ENCODE measurements around the gene KLHL4.
"Not testable (repeated sequence)": the region's sequence is repeated elsewhere in the genome, so short reads cannot be mapped to it uniquely, and the experiment has no call there.

The KLHL4 gene

DNA sequence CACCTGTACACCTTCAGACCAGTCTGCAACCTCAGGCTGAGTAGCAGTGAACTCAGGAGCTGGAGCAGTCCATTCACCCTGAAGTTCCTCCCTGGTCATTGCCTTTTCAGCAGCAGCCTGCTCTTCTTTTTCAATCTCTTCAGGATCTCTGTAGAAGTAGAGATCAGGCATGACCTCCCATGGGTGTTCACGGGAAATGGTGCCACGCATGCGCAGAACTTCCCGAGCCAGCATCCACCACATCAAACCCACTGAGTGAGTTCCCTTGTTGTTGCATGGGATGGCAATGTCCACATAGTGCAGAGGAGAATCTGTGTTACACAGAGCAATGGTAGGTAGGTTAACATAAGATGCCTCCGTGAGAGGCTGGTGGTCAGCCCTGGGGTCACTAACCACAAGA is 185.9 kb downstream of the KLHL4 start:
- not testable (repeated sequence) for H3K4me2 ChIP-seq (ENCODE audit: low read length); H3K79me2 ChIP-seq (ENCODE audit: control insufficient read depth, insufficient read depth, low read length, poor library complexity); H3K4ac ChIP-seq (ENCODE audit: low read depth, low read length); H2BK12ac ChIP-seq (ENCODE audit: low read length); H3K79me1 ChIP-seq (ENCODE audit: low read length); H3K36me3 ChIP-seq (ENCODE audit: control insufficient read depth in 1 of 2, insufficient read depth in 2 of 2, low read length in 2 of 2); H3K4me3 ChIP-seq (ENCODE audit: low read depth, low read length); H4K8ac ChIP-seq (ENCODE audit: low read depth, low read length); H3K14ac ChIP-seq (ENCODE audit: low read length); DNase-seq; H2AFZ ChIP-seq (ENCODE audit: insufficient read depth, low read length, poor library complexity); H4K91ac ChIP-seq (ENCODE audit: low read depth, low read length); H2AK5ac ChIP-seq (ENCODE audit: low read length); H2BK5ac ChIP-seq (ENCODE audit: low read depth, low read length, poor library complexity); H3K27me3 ChIP-seq (ENCODE audit: insufficient read depth, low read length); H3K18ac ChIP-seq (ENCODE audit: low read length); H3K9ac ChIP-seq (ENCODE audit: low read length); H3K23ac ChIP-seq (ENCODE audit: low read length); H2BK120ac ChIP-seq (ENCODE audit: insufficient read depth, low read length, poor library complexity); H3K9me3 ChIP-seq (ENCODE audit: insufficient read depth, low read depth, low read length); H3K4me1 ChIP-seq (ENCODE audit: control insufficient read depth in 1 of 2, insufficient read depth in 2 of 2, low read length in 2 of 2); H3K27ac ChIP-seq (ENCODE audit: low read depth, low read length); H4K12ac ChIP-seq (ENCODE audit: low read depth, low read length)
- WGBS (ENCODE audit: extremely low coverage, insufficient coverage, insufficient read length), result no CpG with 5 or more reads among the region's 5 CpGs

- Histone ChIP-seq H4K12ac (ENCODE audit: low read depth, low read length) (no peak overlapping the region), H4K8ac (ENCODE audit: low read depth, low read length) (no peak overlapping the region), H3K27ac (ENCODE audit: low read depth, low read length) (no peak overlapping the region), H2AK5ac (ENCODE audit: low read length) (no peak overlapping the region), H3K14ac (ENCODE audit: low read length) (no peak overlapping the region), H2AFZ (ENCODE audit: insufficient read depth, low read length, poor library complexity) (no peak overlapping the region), H3K36me3 (ENCODE audit: control insufficient read depth in 1 of 2, insufficient read depth in 2 of 2, low read length in 2 of 2) (no peaks in the 10 kb centered on the region), H3K18ac (ENCODE audit: low read length) (no peak overlapping the region), H3K79me1 (ENCODE audit: low read length) (no peaks in the 10 kb centered on the region), H2BK5ac (ENCODE audit: low read depth, low read length, poor library complexity) (no peak overlapping the region), H3K4me2 (ENCODE audit: low read length) (no peak overlapping the region), H2BK120ac (ENCODE audit: insufficient read depth, low read length, poor library complexity) (no peak overlapping the region), H3K23ac (ENCODE audit: low read length) (no peak overlapping the region), H3K4me1 (ENCODE audit: control insufficient read depth in 1 of 2, insufficient read depth in 2 of 2, low read length in 2 of 2) (no peaks in the 10 kb centered on the region), H2BK12ac (ENCODE audit: low read length) (no peak overlapping the region), H3K4ac (ENCODE audit: low read depth, low read length) (no peak overlapping the region), H3K9me3 (ENCODE audit: insufficient read depth, low read depth, low read length) (peaks cover 5% of the 10 kb centered on the region), H3K9ac (ENCODE audit: low read length) (no peak overlapping the region), H4K91ac (ENCODE audit: low read depth, low read length) (no peak overlapping the region), H3K79me2 (ENCODE audit: control insufficient read depth, insufficient read depth, low read length, poor library complexity) (no peaks in the 10 kb centered on the region), H3K4me3 (ENCODE audit: low read depth, low read length) (no peak overlapping the region), H3K27me3 (ENCODE audit: insufficient read depth, low read length) (no peaks in the 10 kb centered on the region)
- WGBS (ENCODE audit: extremely low coverage, insufficient coverage, insufficient read length), result no CpG with 5 or more reads among the region's 2 CpGs
- DNase-seq, result no peak
These were observed 188.5 kb downstream of the KLHL4 start for GRCh38 chrX:87706134-87706533.

DNA sequence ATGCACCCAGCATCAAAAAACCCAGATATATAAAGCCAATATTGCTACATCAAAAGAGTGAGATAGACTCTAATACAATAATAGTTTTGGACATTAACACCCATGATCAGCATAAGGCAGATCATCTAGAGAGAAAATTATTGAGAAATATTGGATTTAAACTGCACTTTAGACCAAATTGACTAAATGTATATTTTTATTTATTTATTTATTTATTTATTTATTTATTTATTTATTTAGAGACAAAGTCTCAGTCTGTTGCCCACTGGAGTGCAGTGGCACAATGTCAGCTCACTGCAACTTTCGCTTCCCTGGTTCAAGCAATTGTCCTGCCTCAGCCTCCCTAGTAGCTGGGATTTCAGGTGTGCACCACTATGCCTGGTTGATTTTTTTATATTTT is 193.0 kb downstream of the KLHL4 start:
- no peak overlapping the region for H2BK5ac ChIP-seq (ENCODE audit: low read depth, low read length, poor library complexity)
- no peak overlapping the region for H3K18ac ChIP-seq (ENCODE audit: low read length)
- H4K8ac ChIP-seq (ENCODE audit: low read depth, low read length), result no peak overlapping the region
- H3K79me1 ChIP-seq (ENCODE audit: low read length), result no peaks in the 10 kb centered on the region
- H3K36me3 ChIP-seq (ENCODE audit: control insufficient read depth in 1 of 2, insufficient read depth in 2 of 2, low read length in 2 of 2), result no peaks in the 10 kb centered on the region
- no peak overlapping the region for H3K23ac ChIP-seq (ENCODE audit: low read length)
- no peak for DNase-seq
- H3K4ac ChIP-seq (ENCODE audit: low read depth, low read length), result no peak overlapping the region
- no peak overlapping the region for H3K9ac ChIP-seq (ENCODE audit: low read length)
- no peak overlapping the region for H3K4me3 ChIP-seq (ENCODE audit: low read depth, low read length)
- H3K27ac ChIP-seq (ENCODE audit: low read depth, low read length), result no peak overlapping the region
- no peak overlapping the region for H3K14ac ChIP-seq (ENCODE audit: low read length)
- H3K4me1 ChIP-seq (ENCODE audit: control insufficient read depth in 1 of 2, insufficient read depth in 2 of 2, low read length in 2 of 2), result no peaks in the 10 kb centered on the region
- H2BK120ac ChIP-seq (ENCODE audit: insufficient read depth, low read length, poor library complexity), result no peak overlapping the region
- no peak overlapping the region for H2BK12ac ChIP-seq (ENCODE audit: low read length)
- WGBS (ENCODE audit: extremely low coverage, insufficient coverage, insufficient read length), result no CpG with 5 or more reads among the region's 1 CpG
- no peaks in the 10 kb centered on the region for H3K79me2 ChIP-seq (ENCODE audit: control insufficient read depth, insufficient read depth, low read length, poor library complexity)
- no peak overlapping the region for H2AK5ac ChIP-seq (ENCODE audit: low read length)
- no peak overlapping the region for H2AFZ ChIP-seq (ENCODE audit: insufficient read depth, low read length, poor library complexity)
- no peak overlapping the region for H3K4me2 ChIP-seq (ENCODE audit: low read length)
- H4K12ac ChIP-seq (ENCODE audit: low read depth, low read length), result no peak overlapping the region
- no peaks in the 10 kb centered on the region for H3K27me3 ChIP-seq (ENCODE audit: insufficient read depth, low read length)
- peaks cover 5% of the 10 kb centered on the region for H3K9me3 ChIP-seq (ENCODE audit: insufficient read depth, low read depth, low read length)
- H4K91ac ChIP-seq (ENCODE audit: low read depth, low read length), result no peak overlapping the region
